A673 (cell line): ENCODE measurements around the gene COBL. TPM values are rescaled to one million over a fixed set of nuclear protein-coding genes. Genes with fewer than 3 reads are reported as not detected.

ENCODE experiments used
- BruUV-seq: library from RNA; stranded (reverse); fragments of 400-500 nt; replicated peaks from 2 replicates; lab custom pipeline; 2021; lab: Mats Ljungman, UMichigan
- CTCF ChIA-PET: fragments of 300-600 bp; sonication (Branson Sonifier 250); formaldehyde crosslinking; loops from one replicate; lab custom pipeline; 2022; ENCODE audit warnings: antibody characterized with exemption; lab: Charles Lee
- POLR2A ChIA-PET: fragments of 300-600 bp; sonication (Branson Sonifier 250); formaldehyde crosslinking; loops from one replicate; lab custom pipeline; 2022; ENCODE audit warnings: antibody characterized with exemption; ENCODE audit not compliant: low non-redundant PET; lab: Charles Lee
- DNase-seq: peaks from one replicate; pipeline ENCODE4 v3.0.0-alpha.2; 2015; ENCODE audit warnings: low spot score
- H3K27ac ChIP-seq: fragments of 200-600 bp; sonication (generic); 2 replicates; pipeline ENCODE4 v1.5.1; 2016; ENCODE audit warnings: mixed run types, low read depth, mild to moderate bottlenecking, mixed read lengths, antibody characterized with exemption, low read length; ENCODE audit not compliant: poor library complexity, severe bottlenecking
- H3K27me3 ChIP-seq: fragments of 200-600 bp; sonication (generic); replicated peaks from 2 replicates; pipeline ENCODE4 v1.6.1; 2017; ENCODE audit warnings: mixed run types, low read depth, mild to moderate bottlenecking, mixed read lengths, antibody characterized with exemption, low read length; ENCODE audit not compliant: insufficient read depth, poor library complexity
- H3K36me3 ChIP-seq: fragments of 200-600 bp; sonication (generic); 2 replicates; pipeline ENCODE4 v1.6.1; 2016; ENCODE audit warnings: mixed run types, mild to moderate bottlenecking, mixed read lengths, antibody characterized with exemption, low read length; ENCODE audit not compliant: insufficient read depth, poor library complexity, severe bottlenecking
- H3K4me1 ChIP-seq: fragments of 200-600 bp; sonication (generic); 2 replicates; pipeline ENCODE4 v1.6.1; 2017; ENCODE audit warnings: mixed run types, mild to moderate bottlenecking, mixed read lengths, antibody characterized with exemption, low read length; ENCODE audit not compliant: insufficient read depth, poor library complexity, severe bottlenecking
- H3K4me3 ChIP-seq: fragments of 200-600 bp; sonication (generic); 2 replicates; pipeline ENCODE4 v1.5.1; 2016; ENCODE audit warnings: low read depth, mixed run types, mild to moderate bottlenecking, mixed read lengths, low read length; ENCODE audit not compliant: poor library complexity, severe bottlenecking
- H3K9me3 ChIP-seq: fragments of 200-600 bp; sonication (generic); 2 replicates; pipeline ENCODE4 v1.6.1; 2016; ENCODE audit warnings: mixed run types, low read depth, mild to moderate bottlenecking, mixed read lengths, antibody characterized with exemption, low read length; ENCODE audit not compliant: poor library complexity, severe bottlenecking
- EZH2 ChIP-seq: fragments of 200-600 bp; sonication (generic); IDR thresholded peaks from 2 replicates; pipeline ENCODE4 v1.6.1; 2017; ENCODE audit warnings: borderline replicate concordance, low read depth, mild to moderate bottlenecking, mixed read lengths, antibody characterized with exemption, low read length; ENCODE audit not compliant: poor library complexity, severe bottlenecking
- intact Hi-C: fragments of 100-400 bp; cut with micrococcal nuclease; formaldehyde crosslinking; loops from one replicate; pipeline ENCODE4 v1.10.0; 2022; ENCODE audit not compliant: unreplicated experiment
- total RNA-seq: library from RNA; stranded (reverse); gene quantifications from 2 replicates; pipeline ENCODE4 v1.2.3, GENCODE V29; 2021
- TF ChIP-seq, protein P1 (sequence below): fragments of 300-800, 200-600 bp; sonication (generic); conservative IDR thresholded peaks from 2 replicates; pipeline ENCODE4 v1.5.1; 2017; ENCODE audit warnings: low read depth, mild to moderate bottlenecking, antibody characterized with exemption, low read length, moderate library complexity, mixed read lengths

COBL gene
- total RNA-seq, 1 experiment from 2014 or later: not detected

DNA sequence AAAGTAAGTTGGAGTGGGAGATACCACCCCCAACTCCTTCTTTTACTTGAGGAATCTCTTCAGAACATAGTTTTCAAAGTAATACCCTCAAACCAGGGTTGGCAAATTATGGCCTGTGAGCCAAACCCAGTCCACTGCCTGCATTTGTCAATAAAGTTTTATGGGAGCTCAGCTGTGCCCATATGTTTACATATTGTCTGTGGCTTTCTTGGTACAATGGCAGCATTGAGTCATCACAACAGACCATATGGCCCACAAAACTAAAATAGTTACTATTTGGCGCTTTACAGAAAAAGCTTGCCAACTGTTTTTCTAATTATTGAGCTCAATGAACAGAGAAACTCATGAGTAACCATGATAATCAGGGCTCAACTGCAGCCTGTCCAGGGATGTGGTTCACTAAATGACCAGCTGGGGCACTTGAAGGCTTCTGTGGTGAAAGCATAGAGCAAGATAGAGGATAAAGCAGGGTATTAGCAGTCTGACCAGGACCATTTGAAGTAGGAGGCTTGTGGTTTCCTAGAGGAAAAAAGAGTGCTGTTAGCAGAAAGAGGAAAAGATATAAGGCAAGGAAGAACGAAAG lies 337.9 kb downstream of the COBL start:
- Histone ChIP-seq H3K4me1 (no peaks in the 10 kb centered on the region), H3K27ac (no peak overlapping the region), H3K4me3 (no peak overlapping the region), H3K9me3 (peaks cover 29% of the 10 kb centered on the region), H3K27me3 (no peaks in the 10 kb centered on the region), H3K36me3 (no peaks in the 10 kb centered on the region)
- ChIA-PET POLR2A (no interaction called here), CTCF (no interaction called here)
- no peak for DNase-seq
- TF ChIP-seq EZH2: no peak
- TF ChIP-seq, protein P1, sequence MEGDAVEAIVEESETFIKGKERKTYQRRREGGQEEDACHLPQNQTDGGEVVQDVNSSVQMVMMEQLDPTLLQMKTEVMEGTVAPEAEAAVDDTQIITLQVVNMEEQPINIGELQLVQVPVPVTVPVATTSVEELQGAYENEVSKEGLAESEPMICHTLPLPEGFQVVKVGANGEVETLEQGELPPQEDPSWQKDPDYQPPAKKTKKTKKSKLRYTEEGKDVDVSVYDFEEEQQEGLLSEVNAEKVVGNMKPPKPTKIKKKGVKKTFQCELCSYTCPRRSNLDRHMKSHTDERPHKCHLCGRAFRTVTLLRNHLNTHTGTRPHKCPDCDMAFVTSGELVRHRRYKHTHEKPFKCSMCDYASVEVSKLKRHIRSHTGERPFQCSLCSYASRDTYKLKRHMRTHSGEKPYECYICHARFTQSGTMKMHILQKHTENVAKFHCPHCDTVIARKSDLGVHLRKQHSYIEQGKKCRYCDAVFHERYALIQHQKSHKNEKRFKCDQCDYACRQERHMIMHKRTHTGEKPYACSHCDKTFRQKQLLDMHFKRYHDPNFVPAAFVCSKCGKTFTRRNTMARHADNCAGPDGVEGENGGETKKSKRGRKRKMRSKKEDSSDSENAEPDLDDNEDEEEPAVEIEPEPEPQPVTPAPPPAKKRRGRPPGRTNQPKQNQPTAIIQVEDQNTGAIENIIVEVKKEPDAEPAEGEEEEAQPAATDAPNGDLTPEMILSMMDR: no peak
- intact Hi-C loops: no loop called here
- no TSS peak for BruUV-seq

DNA sequence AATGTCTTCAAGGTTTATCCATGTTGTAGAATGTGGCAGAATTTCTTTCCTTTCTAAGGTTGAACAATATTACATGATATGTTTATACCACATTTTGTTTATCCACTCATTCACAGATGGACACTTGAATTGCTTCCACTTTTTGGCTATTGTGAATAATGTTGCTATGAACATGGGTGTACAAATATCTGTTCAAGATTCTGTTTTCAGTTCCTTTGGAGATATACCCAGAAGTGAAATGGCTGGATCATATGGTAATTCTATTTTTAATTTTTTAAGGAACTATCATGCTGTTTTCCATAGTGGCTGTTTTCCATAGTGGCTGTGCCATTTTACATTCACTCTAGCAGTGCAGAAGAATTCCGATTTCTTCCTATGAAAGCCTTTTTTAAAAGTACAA lies 339.2 kb downstream of the COBL start:
- Histone ChIP-seq H3K9me3 (peaks cover 24% of the 10 kb centered on the region), H3K4me3 (no peak overlapping the region), H3K27ac (no peak overlapping the region), H3K27me3 (no peaks in the 10 kb centered on the region), H3K4me1 (no peaks in the 10 kb centered on the region), H3K36me3 (no peaks in the 10 kb centered on the region)
- ChIA-PET POLR2A (no interaction called here), CTCF (no interaction called here)
- intact Hi-C loops: no loop called here
- no TSS peak for BruUV-seq
- TF ChIP-seq EZH2: no peak
- TF ChIP-seq, protein P1: no peak
- no peak for DNase-seq

DNA sequence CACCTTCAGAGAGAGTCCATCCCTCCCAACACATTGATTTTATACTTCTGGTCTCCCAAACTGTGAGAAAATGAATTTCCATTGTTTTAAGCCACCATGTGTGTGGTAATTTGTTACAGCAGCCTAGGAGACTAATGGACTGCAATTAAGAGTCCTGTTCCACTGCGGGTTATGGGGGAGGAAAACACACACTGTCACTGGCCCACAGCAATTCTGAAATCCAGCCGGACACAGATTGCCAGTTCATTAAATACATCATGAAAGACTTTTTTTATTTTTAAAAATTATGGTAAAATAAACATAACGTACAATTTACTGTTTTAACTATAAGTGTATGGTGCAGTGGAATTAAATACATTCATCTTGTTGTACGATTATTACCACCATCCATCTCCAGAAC lies 340.5 kb downstream of the COBL start:
- Histone ChIP-seq H3K9me3 (peaks cover 17% of the 10 kb centered on the region), H3K27ac (no peak overlapping the region), H3K4me3 (no peak overlapping the region), H3K36me3 (no peaks in the 10 kb centered on the region), H3K4me1 (no peaks in the 10 kb centered on the region), H3K27me3 (no peaks in the 10 kb centered on the region)
- intact Hi-C loops: no loop called here
- BruUV-seq: no TSS peak
- DNase-seq: no peak
- ChIA-PET CTCF (no interaction called here), POLR2A (no interaction called here)
- no peak for TF ChIP-seq EZH2
- TF ChIP-seq, protein P1: no peak
